GM19193 (cell line): Measurements from ENCODE around the gene PDYN.

ENCODE experiments used
- POLR2A ChIP-seq: IDR thresholded peaks from 4 replicates; pipeline ENCODE4 v1.6.1; 2011; ENCODE audit not compliant: insufficient read depth, insufficient read length; ENCODE audit errors: extremely low read depth

PDYN gene

DNA sequence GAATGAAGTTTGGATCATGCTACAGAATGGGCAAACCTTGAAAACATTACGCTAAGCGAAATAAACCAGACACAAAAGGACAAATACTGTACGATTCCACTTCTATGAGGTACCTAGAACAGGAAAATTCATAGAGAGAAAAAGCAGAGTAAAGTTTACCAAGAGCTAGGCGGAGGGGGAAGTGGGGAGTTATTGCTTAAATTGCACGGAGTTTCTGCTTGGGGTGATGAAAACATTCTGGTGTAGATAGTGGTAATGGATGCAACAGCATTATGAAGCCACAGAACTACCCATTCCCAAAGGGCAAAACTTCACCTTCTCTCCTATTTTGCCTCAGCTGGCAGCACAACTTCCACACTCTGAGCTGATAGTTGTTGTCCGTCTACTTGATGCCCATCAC is 6.4 kb upstream of the PDYN start:
- no peak for TF ChIP-seq POLR2A

DNA sequence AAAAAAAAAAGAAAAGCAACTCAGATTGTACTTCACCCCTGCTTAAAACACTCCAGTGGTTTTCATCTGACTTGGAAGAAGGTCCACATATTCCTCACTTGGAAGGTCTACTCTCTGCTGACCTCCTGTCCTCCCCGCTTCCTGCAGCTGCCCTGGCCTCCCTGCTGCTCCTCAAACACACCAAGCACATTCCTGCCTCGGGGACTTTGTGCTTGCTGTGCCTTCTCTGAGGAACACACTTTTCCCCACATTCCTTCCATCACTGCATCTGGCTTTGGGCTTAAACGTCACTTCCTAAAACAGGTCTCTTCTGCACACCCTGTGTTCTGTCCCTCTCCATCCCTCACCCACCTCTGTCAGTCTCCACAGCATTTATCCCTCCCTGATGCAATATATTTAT is 4.9 kb upstream of the PDYN start:
- TF ChIP-seq POLR2A: no peak

DNA sequence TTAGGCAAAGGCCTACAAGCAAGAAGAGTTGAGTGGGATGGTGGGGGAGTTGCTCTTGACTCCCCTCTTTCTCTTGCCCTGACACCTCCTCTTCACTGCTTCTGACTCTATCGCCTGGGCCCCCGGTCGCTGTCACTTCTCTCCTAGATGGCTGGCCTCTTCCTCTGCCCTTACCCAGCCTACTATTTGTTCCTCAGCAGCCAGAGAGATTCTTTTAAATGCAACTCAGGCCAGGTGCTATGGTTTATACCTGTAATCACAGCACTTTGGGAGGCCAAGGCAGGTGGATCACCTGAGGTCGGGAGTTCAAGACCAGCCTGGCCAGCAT is 4.3 kb upstream of the PDYN start:
- TF ChIP-seq POLR2A: no peak

DNA sequence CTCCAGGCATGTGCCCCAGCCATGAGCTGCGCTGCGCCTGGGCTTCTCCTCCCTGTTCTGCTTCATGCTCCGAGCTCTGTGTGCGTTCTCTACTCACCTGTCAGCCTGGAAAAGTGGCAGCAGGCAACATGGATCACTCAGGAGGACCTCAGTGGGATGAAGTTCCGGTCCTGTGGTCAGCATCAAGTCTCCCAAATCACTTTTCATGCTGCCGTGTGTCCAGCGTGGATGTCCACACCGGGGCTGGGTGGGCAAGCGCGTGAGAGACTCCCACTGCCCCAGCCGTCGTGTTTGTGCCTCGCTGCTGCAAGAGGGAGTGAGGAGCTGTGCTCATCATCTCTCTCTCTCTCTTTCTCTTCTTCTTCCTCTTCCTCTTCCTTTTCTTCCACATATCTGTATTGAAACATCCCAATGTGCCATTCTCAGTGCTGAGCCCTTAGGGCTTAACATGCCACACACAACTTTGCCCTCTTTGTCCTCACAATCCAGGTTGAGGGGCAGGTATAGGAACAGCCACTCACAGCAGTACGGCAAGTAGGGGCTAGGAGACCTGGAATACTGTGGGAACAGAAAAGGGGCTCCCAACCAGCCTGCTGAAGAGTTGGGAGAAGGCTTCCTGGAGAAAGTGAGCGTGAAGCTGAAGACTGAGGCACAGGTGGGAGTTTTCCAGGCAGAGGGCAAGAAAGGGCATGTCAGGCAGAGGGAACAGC is 3.8 kb upstream of the PDYN start:
- TF ChIP-seq POLR2A: no peak

DNA sequence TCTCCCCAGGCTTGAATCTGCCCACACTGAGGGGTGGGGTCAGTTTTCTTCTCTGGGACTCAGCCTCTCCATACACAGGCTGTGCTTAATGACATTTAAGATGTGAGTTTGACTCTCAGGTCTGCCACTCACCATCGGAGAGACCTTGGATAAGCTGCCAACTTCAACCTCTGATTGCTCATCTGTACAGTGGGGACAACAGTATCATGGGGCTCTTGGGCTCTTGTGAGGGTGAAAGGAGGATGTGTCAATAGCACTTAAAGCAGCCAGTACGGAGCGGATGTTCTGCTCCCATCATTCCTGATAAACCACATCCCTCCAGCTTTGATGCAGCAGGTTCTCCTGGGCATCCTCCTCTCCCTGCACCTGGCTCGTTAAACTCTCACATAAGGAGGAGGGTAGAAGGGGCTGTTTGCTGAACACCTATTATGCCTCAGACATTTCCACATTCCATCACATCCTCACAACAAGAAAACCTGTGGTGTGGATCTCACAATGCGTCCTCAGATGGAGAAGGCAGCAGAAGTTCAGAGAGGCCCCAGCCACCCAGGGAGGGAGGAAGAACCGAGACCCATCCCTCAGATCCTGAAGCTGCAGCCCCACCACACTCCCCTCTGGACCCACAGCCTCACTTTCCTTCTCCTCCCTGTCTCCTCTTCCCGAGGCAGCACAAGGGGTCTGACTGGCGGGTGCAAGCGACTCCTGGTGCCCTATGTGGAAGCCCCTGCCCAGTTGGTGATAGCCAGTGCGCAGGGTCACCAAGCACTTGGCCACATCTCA is 1.9 kb upstream of the PDYN start:
- TF ChIP-seq POLR2A: no peak

DNA sequence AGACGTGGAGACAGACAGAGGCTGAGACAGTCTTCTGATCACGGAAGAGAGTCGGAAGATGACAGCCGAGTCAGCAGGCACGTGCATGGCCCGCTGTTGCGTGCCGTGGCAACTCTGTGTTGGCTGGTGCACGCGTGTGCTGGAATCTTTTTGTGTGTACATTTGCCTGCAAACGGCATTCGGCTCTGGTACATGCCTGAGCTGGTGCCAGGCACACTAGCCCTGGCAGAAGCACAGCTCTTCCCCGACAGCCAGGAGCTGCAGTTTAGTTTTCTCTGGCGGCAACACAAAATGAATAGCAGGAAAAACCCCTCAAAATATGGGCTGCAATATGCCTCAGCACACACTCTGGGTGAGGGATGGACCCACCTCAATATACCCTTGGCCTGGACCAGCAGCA is 769 bp upstream of the PDYN start:
- TF ChIP-seq POLR2A: no peak

DNA sequence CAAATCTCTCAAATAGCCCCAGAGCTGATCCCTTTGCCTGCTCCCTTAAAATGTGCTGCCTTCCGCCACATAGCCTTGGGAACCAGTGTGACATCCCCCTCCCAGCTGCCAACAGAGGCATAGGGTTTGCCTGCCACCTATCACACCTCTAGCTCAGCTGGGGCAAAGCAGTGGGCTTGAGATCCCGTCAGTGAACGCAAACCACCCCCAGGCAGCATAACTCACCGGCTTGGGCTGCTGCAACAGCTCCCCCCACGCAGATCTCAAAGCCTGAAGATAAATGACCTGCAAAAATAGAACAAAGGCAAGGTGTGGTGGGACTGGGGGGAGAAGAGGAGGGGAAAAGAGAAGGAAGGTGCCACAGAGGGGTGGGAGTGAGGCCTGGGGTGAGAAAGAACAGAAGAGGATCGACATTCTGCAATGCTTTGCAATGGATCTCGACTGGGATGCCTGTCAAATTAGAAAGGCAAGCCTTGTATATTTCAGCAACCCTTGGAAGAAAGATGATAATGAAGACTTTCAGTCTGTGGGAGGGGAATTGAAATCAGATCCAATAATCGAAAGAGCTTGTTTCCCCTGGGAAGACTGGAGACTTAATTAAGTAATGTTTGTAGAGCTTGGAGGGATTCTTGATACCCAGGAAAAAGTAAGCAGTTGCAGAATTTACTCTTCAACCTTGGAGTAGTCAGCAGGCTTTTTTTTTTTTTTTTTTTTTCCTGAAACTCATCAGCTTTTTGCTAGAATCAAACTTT is 1.3 kb downstream of the PDYN start:
- no peak for TF ChIP-seq POLR2A

DNA sequence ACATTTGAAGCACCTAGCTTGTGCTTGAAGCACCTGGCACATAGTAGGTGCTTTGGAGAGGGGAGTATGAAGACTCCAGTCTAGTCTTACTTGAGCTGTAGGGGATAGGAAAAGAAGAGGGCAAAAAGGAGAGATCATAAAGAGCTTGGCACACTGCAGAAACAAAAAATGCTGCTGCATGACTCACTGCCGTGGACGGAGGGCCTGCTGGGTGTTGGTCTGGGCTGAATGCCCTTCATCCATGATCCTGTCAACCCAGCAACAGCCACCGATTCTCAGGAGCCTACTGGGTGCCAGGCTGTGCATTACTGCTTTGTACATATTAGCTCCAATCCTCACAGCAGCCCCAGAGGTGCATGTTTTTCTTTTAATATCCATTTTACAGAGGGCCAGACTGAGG is 6.0 kb downstream of the PDYN start:
- TF ChIP-seq POLR2A: no peak

DNA sequence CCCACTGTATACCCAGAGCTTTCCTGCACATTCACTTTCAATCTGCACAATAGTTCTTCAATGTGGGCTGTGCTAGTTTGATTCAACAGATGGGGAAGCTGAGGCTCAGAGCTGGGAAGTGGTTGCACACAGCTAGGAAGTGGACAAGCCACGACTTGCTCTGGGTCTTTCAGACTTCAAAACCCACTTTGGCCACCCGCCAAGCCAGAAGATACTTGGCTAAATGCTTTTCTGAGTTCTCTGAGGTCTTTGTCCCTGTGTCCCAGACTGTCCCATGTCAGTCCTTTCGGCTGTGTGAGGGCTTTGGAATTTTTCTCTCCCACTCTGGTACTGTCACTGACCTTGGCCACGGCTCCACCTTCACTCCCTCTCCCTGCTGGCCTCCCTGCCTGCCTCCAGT is 10.6 kb downstream of the PDYN start:
- no peak for TF ChIP-seq POLR2A

DNA sequence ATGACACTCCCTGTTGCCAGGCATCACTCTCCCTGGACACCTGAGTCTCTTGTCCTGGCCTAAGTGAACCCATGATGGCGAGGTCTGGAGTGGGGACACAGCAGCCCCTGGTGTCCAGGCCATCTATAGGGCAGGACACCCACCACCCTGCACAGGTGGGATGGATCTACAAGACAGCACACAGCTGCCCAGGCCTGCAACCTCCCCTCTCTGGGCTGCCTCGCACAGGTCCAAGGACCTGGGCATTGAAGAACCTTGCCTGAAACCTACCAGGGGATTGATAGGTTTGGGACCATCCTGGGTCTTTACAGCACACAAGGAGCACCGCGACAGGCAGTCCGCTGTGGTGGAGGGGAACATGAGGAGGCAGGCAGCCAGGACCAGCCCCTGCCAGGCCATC is 11.2 kb downstream of the PDYN start:
- no peak for TF ChIP-seq POLR2A

DNA sequence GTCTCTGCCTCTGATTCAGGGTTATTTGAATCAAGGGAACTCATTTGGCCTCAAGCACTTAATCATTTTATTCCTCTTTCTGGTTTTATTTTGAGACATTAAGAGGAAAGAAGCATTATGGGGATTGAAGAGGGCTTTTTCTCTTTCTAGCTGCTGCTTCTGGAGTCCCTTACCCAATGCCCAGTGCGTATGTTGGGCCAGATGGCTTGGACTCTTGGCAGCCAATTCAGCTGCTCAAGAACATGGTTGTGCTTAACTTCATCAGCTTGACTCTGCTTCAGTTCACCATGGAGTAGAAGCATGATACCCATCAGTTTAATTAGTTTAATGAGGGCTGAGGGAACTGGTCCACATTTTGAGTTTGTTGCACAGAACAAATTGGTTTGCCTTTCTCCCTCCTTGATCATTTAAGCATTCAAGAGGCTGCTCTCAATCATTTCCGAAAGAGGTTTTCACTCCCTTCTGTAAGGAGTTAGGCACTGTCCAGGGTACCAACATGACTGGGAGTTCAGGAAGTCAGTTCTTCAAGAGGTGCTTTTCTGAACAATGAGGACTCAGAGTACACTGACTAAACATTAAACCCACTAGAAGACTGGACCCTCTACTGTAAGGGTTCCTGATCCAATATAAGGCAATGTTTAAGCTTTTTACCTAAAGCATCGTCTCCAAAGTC is 14.6 kb downstream of the PDYN start:
- TF ChIP-seq POLR2A: no peak

DNA sequence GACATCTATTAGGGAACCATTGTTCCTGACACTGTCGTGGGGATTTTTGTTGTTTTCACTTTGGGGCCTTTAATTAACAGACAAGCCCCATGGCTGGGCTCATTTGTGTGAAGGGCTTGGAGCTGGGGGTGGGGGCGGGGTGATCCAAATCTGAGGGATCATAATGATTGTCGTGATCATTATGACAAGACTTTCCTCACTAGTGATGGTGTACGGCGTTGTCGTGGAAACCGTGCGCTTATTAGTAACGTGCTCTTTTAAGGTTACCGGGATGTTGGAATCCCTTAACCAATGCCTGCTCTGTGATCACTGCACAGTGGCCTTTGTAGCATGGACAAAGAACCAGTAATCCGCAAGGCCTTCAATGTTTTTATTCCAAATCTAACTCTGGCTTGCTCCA is 18.6 kb downstream of the PDYN start:
- TF ChIP-seq POLR2A: no peak

DNA sequence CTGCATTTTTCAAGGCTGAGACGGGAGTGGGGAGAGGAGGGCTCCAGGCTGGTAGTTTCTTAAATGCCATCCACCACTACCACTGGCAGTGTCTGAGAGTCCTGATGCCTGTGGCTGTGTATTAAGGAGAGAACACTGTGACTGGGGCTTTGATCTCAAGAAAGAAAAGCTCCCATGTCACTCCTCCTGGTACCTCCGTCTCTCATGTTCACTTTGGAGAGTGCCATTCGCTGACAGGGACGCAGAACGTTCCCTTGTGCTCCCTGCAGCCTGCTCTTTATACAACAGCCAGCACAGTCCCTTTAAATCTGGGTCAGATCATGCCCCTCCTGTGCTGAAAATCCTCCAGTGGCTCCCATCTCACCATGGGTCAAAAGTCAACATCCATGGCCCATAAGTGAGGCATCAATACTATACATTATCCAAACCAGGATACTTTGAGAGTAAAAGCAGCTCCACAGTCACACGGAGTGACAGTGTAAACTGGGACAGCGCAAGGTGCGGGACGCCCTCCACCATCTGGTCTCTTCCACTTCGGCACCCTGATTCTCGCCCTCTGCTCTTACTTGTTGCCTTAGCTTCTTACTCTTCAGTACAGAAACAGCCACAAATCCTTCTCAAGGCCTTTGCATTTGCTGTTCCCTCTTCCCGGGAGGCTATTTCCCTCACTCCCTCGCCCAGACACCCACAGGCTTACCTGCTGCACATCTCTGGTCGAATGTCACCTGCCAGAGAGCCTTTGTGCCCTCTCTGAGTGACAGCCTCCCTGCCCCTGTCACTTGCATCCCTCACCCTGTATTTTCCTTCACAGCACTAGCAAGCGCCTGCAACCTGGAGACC is 20.0 kb downstream of the PDYN start:
- no peak for TF ChIP-seq POLR2A

DNA sequence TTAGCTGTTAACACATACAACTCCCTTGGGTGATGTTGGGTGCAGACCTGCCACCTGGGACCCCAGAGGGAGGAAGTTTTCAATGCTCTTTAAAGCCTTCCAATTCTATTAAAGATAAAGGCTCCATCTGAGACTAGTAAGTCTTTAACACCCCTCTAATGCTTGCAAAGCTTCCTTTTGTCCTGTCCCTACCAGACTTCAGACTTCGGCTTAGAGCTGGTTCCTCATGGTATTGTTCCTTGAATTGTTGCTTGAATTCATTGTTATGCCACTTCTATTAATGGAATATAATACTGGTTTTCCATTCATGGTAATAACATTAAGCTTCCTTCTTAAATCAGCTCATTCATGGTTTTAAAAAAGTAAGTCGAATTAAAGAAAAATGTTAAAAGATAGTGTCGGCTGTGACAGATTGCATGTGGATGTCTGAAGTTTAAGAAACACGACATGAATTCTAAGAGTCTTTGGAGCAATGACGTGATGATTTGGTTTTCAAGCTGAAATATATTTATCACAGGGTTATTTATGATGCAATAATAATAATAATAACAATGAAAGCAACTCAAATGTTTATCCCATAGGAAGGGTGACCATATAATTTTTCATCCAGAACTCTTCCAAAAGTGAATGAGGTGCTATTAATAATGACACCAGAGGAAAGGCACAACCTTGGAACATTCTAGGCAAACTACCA is 21.8 kb downstream of the PDYN start:
- no peak for TF ChIP-seq POLR2A
